ENCODE measurements around the gene OLAH.
A peak's percentile ranks its signal among the peaks of the same experiment; 100 is the strongest.

OLAH gene

DNA sequence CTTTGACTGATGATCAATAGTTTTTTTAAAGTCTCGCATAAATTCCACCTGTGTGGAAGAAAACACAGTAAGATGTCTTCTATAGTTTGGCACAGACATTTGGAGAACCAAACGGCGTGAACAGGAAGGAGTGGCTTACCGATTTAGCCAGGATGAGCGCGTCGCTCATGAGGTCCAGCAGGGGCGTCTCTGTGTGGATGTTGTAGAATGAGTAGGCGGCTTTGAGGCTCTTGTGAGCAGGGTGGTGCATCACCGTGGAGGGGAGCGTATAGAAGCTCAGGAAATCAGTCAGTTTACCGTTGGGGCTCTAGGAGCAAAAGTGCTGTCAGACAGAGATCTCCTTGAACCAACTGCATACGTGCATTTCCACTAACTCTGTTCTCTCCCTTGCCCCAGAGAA, 68.9 kb downstream of the OLAH start:
- no peak for DNase-seq (ENCODE audit: low read depth)
- no peak overlapping the region for H3K4me3 ChIP-seq (ENCODE audit: low read length)
- TF ChIP-seq, protein P1, sequence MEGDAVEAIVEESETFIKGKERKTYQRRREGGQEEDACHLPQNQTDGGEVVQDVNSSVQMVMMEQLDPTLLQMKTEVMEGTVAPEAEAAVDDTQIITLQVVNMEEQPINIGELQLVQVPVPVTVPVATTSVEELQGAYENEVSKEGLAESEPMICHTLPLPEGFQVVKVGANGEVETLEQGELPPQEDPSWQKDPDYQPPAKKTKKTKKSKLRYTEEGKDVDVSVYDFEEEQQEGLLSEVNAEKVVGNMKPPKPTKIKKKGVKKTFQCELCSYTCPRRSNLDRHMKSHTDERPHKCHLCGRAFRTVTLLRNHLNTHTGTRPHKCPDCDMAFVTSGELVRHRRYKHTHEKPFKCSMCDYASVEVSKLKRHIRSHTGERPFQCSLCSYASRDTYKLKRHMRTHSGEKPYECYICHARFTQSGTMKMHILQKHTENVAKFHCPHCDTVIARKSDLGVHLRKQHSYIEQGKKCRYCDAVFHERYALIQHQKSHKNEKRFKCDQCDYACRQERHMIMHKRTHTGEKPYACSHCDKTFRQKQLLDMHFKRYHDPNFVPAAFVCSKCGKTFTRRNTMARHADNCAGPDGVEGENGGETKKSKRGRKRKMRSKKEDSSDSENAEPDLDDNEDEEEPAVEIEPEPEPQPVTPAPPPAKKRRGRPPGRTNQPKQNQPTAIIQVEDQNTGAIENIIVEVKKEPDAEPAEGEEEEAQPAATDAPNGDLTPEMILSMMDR (conservative IDR thresholded peaks at IDR 0.05; ENCODE audit: low read length), result no peak

GRCh38 chr10:15113766-15114165, 70.0 kb downstream of the OLAH start:
- DNase-seq (ENCODE audit: low read depth), result no peak

GRCh38 chr10:15116225-15116624, 72.5 kb downstream of the OLAH start:
- TF ChIP-seq, protein P1 (conservative IDR thresholded peaks at IDR 0.05; ENCODE audit: low read length), result no peak
- no peak for DNase-seq (ENCODE audit: low read depth)
- H3K4me3 ChIP-seq (ENCODE audit: low read length), result no peak overlapping the region

More at GRCh38 chr10:15113766-15114165, 70.0 kb downstream of the OLAH start:
- TF ChIP-seq, protein P1 (conservative IDR thresholded peaks at IDR 0.05; ENCODE audit: low read length), result no peak
- no peak overlapping the region for H3K4me3 ChIP-seq (ENCODE audit: low read length)

DNA sequence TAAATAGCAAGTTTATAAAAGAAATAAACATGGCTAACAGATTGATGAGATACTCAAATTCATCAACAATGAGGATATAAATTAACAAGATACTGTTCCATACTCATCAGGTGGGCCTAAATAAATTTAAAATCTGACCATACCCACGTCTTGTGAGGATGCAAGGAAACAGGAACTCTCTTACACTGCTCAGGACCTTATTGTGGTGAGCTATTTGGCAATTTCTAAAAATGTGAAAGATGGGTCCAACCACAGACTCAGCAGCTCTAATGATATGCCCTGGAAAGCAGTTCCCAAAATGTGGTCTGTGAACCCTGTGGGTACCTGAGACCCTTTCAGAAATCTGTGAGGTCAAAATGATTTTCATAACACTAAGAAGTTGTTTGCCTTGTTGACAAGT, 74.9 kb downstream of the OLAH start:
- no peak for DNase-seq (ENCODE audit: low read depth)
- no peak overlapping the region for H3K4me3 ChIP-seq (ENCODE audit: low read length)
- TF ChIP-seq, protein P1 (conservative IDR thresholded peaks at IDR 0.05; ENCODE audit: low read length), result no peak

DNA sequence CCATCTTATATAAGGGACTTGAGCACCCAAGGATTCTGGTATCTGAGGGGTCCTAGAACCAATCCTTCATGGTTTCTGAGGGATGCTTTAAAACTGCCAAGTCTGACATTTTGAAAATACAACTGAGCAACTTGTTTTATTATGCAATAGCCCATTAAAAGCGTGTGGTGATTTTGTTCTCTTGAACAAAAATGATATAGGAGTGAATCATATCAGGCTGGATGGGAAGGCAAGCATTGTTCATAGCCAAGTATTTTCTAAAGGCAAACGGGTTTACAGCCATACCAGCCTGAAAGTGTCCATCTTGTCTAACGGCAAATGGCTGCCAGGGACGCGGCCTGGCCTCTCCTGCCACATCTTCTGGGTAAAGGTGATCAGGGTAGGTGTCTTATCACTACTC, 76.8 kb downstream of the OLAH start:
- H3K4me3 ChIP-seq (ENCODE audit: low read length), result no peak overlapping the region
- TF ChIP-seq, protein P1 (conservative IDR thresholded peaks at IDR 0.05; ENCODE audit: low read length), result no peak
- DNase-seq (ENCODE audit: low read depth), result peak; percentile 67

GRCh38 chr10:15121707-15122106, 78.0 kb downstream of the OLAH start:
- DNase-seq (ENCODE audit: low read depth), result no peak
- H3K4me3 ChIP-seq (ENCODE audit: low read length), result no peak overlapping the region
- TF ChIP-seq, protein P1 (conservative IDR thresholded peaks at IDR 0.05; ENCODE audit: low read length), result no peak

DNA sequence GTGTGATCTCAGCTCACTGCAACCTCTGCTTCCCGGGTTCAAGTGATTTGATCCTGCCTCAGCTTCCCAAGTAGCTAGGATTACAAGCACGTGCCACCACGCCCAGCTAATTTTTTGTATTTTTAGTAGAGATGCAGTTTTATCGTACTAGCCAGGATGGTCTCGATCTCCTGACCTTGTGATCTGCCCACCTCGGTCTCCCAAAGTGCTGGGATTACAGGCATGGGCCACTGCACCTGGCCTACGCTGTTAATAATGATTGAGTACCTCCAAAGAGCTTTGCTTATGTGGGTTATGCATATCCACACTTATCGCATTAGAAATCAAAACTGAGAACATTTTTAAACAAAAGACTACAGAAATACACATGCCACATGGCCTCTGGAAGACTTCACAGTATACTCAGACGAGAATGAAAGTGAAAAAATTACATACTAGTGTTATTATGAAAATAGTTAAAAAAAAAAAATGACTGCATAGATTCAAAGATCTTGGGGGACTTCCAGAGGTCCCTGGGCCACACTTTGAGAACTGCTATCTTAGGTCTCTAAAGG, 78.8 kb downstream of the OLAH start:
- no peak overlapping the region for H3K4me3 ChIP-seq (ENCODE audit: low read length)
- TF ChIP-seq, protein P1 (conservative IDR thresholded peaks at IDR 0.05; ENCODE audit: low read length), result no peak
- DNase-seq (ENCODE audit: low read depth), result no peak

All from AG10803 (cell line).